ENCODE data around the gene RADIL.

The RADIL gene

DNA sequence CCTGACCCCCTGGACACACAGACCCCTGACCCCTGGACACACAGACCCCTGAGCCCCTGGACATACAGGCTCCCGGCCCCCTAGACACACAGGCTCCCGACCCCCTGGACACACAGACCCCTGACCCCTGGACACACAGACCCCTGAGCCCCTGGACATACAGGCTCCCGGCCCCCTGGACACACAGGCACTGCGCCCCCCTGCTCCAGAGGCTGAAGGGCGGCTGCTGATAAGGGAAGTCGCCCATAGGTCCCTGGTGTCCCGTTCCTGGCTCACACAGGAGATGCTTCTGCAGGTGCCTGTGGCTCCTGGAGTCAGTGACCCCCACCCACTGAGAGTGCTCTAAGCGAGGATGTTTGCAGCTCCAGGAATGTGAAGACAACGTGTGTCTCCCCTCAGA is 111.8 kb downstream of the RADIL start:
- Histone ChIP-seq H3K9me3 (ENCODE audit: control insufficient read depth, insufficient read depth, low read length) (no peaks in the 10 kb centered on the region), H4K20me1 (ENCODE audit: control insufficient read depth, insufficient read depth, low read depth, low read length) (peaks cover 6% of the 10 kb centered on the region; the same call in 1 of the 2 replicates), H3K79me2 (ENCODE audit: control insufficient read depth, low read length) (peaks cover 21% of the 10 kb centered on the region), H3K27me3 (ENCODE audit: control insufficient read depth, low read length) (no peaks in the 10 kb centered on the region), H3K4me1 (ENCODE audit: control insufficient read depth, low read length) (peaks cover 16% of the 10 kb centered on the region), H3K4me2 (ENCODE audit: low read length) (no peak overlapping the region), H3K36me3 (ENCODE audit: control insufficient read depth, low read length) (peaks cover 11% of the 10 kb centered on the region), H3K4me3 (ENCODE audit: low read length) (no peak overlapping the region), H3F3A (ENCODE audit: control insufficient read depth, insufficient read depth) (peaks cover 8% of the 10 kb centered on the region), H3K27ac (ENCODE audit: low read depth, low read length) (no peak overlapping the region), H3K9me2 (replicated peaks; ENCODE audit: control insufficient read depth, low read length) (no peaks in the 10 kb centered on the region)
- TF ChIP-seq EZH2phosphoT487 (IDR thresholded peaks at IDR 0.05; ENCODE audit: borderline replicate concordance, low read length) = no peak
- TF ChIP-seq, protein P1, sequence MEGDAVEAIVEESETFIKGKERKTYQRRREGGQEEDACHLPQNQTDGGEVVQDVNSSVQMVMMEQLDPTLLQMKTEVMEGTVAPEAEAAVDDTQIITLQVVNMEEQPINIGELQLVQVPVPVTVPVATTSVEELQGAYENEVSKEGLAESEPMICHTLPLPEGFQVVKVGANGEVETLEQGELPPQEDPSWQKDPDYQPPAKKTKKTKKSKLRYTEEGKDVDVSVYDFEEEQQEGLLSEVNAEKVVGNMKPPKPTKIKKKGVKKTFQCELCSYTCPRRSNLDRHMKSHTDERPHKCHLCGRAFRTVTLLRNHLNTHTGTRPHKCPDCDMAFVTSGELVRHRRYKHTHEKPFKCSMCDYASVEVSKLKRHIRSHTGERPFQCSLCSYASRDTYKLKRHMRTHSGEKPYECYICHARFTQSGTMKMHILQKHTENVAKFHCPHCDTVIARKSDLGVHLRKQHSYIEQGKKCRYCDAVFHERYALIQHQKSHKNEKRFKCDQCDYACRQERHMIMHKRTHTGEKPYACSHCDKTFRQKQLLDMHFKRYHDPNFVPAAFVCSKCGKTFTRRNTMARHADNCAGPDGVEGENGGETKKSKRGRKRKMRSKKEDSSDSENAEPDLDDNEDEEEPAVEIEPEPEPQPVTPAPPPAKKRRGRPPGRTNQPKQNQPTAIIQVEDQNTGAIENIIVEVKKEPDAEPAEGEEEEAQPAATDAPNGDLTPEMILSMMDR (IDR thresholded peaks at IDR 0.05; ENCODE audit: low read depth, low read length, poor library complexity, severe bottlenecking) = no peak

DNA sequence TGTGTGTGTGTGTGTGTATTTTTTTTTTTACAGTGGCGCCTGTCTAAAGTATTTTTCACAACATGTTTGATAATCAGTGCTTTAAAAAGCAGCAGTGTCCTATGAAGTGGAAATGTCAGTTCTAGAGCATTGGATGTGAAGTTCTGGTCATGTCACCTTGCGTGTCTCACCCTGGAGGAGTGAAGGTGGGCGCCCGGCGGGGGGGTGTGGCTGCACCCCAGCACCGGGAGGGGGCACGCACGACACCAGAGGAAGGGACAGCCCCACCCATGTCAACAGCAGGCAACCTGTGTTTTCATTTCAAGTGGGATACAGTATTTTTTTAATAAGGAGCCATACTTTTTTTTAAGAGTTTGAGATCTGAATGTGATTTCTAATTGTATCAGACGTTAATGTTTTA is 112.6 kb downstream of the RADIL start:
- H3K27ac ChIP-seq (ENCODE audit: low read depth, low read length) = no peak overlapping the region
- H3K27me3 ChIP-seq (ENCODE audit: control insufficient read depth, low read length) = no peaks in the 10 kb centered on the region
- TF ChIP-seq EZH2phosphoT487 (IDR thresholded peaks at IDR 0.05; ENCODE audit: borderline replicate concordance, low read length) = no peak
- TF ChIP-seq, protein P1 (IDR thresholded peaks at IDR 0.05; ENCODE audit: low read depth, low read length, poor library complexity, severe bottlenecking) = no peak
- peaks cover 9% of the 10 kb centered on the region for H3K36me3 ChIP-seq (ENCODE audit: control insufficient read depth, low read length)
- no peak overlapping the region for H3K4me2 ChIP-seq (ENCODE audit: low read length)
- peaks cover 8% of the 10 kb centered on the region for H3K4me1 ChIP-seq (ENCODE audit: control insufficient read depth, low read length)
- H3K79me2 ChIP-seq (ENCODE audit: control insufficient read depth, low read length) = peaks cover 12% of the 10 kb centered on the region
- no peak overlapping the region for H3K4me3 ChIP-seq (ENCODE audit: low read length)
- no peaks in the 10 kb centered on the region for H3K9me2 ChIP-seq (replicated peaks; ENCODE audit: control insufficient read depth, low read length)
- no peaks in the 10 kb centered on the region for H3K9me3 ChIP-seq (ENCODE audit: control insufficient read depth, insufficient read depth, low read length)
- peaks cover 8% of the 10 kb centered on the region for H3F3A ChIP-seq (ENCODE audit: control insufficient read depth, insufficient read depth)
- H4K20me1 ChIP-seq (ENCODE audit: control insufficient read depth, insufficient read depth, low read depth, low read length) = peaks cover 4% of the 10 kb centered on the region; the same call in 1 of the 2 replicates

DNA sequence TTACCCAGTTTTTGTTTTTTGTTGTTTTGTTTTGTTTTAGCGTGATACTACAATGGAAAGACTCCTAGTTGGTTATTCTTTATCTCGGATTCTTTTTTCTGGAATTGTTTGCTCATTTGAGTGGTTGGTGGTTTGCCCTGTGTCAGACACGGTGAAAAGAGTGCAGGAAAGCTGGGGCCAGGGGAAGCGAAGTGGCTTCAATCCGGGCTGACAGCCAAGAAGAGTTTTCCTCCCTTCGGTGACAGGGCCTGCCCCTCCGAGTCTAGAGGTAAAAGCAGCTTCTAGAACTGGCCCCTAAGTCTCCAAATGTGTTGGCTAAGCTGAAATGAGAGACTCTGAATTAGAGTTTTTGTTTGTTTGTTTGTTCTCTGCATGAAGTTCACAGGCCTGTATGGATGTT is 113.8 kb downstream of the RADIL start:
- H3K27me3 ChIP-seq (ENCODE audit: control insufficient read depth, low read length) = no peaks in the 10 kb centered on the region
- H3K36me3 ChIP-seq (ENCODE audit: control insufficient read depth, low read length) = peaks cover 9% of the 10 kb centered on the region
- peaks cover 8% of the 10 kb centered on the region for H3F3A ChIP-seq (ENCODE audit: control insufficient read depth, insufficient read depth)
- H3K4me1 ChIP-seq (ENCODE audit: control insufficient read depth, low read length) = peaks cover 7% of the 10 kb centered on the region
- H4K20me1 ChIP-seq (ENCODE audit: control insufficient read depth, insufficient read depth, low read depth, low read length) = peaks cover 4% of the 10 kb centered on the region; the same call in 1 of the 2 replicates
- H3K4me3 ChIP-seq (ENCODE audit: low read length) = no peak overlapping the region
- H3K79me2 ChIP-seq (ENCODE audit: control insufficient read depth, low read length) = peaks cover 3% of the 10 kb centered on the region; the same call in 1 of the 2 replicates
- no peaks in the 10 kb centered on the region for H3K9me3 ChIP-seq (ENCODE audit: control insufficient read depth, insufficient read depth, low read length)
- no peak overlapping the region for H3K27ac ChIP-seq (ENCODE audit: low read depth, low read length)
- no peak overlapping the region for H3K4me2 ChIP-seq (ENCODE audit: low read length)
- no peaks in the 10 kb centered on the region for H3K9me2 ChIP-seq (replicated peaks; ENCODE audit: control insufficient read depth, low read length)
- TF ChIP-seq EZH2phosphoT487 (IDR thresholded peaks at IDR 0.05; ENCODE audit: borderline replicate concordance, low read length) = no peak
- TF ChIP-seq, protein P1 (IDR thresholded peaks at IDR 0.05; ENCODE audit: low read depth, low read length, poor library complexity, severe bottlenecking) = no peak
